HUES48 (cell line): ENCODE data around the gene SYNGR1.

ENCODE experiments used
- H3K27ac ChIP-seq: one replicate; pipeline ENCODE4 v1.7.0; 2013; ENCODE audit warnings: low read depth, low read length, inconsistent platforms
- H3K27me3 ChIP-seq: 2 replicates; pipeline ENCODE4 v1.6.1; 2013; ENCODE audit warnings: mild to moderate bottlenecking, low read length; ENCODE audit not compliant: control insufficient read depth, insufficient read depth
- H3K36me3 ChIP-seq: 2 replicates; pipeline ENCODE4 v1.6.1; 2013; ENCODE audit warnings: low read length; ENCODE audit not compliant: control insufficient read depth, insufficient read depth
- H3K4me1 ChIP-seq: 2 replicates; pipeline ENCODE4 v1.6.1; 2013; ENCODE audit warnings: mild to moderate bottlenecking, low read length; ENCODE audit not compliant: control insufficient read depth, insufficient read depth
- H3K4me3 ChIP-seq: 2 replicates; pipeline ENCODE4 v1.5.1; 2013; ENCODE audit warnings: mild to moderate bottlenecking, low read depth, low read length
- H3K9ac ChIP-seq: 2 replicates; pipeline ENCODE4 v1.6.1; 2013; ENCODE audit warnings: mild to moderate bottlenecking, low read depth, low read length, moderate library complexity
- H3K9me3 ChIP-seq: 2 replicates; pipeline ENCODE4 v1.6.1; 2013; ENCODE audit warnings: low read length; ENCODE audit not compliant: control insufficient read depth, insufficient read depth

Gene SYNGR1

DNA sequence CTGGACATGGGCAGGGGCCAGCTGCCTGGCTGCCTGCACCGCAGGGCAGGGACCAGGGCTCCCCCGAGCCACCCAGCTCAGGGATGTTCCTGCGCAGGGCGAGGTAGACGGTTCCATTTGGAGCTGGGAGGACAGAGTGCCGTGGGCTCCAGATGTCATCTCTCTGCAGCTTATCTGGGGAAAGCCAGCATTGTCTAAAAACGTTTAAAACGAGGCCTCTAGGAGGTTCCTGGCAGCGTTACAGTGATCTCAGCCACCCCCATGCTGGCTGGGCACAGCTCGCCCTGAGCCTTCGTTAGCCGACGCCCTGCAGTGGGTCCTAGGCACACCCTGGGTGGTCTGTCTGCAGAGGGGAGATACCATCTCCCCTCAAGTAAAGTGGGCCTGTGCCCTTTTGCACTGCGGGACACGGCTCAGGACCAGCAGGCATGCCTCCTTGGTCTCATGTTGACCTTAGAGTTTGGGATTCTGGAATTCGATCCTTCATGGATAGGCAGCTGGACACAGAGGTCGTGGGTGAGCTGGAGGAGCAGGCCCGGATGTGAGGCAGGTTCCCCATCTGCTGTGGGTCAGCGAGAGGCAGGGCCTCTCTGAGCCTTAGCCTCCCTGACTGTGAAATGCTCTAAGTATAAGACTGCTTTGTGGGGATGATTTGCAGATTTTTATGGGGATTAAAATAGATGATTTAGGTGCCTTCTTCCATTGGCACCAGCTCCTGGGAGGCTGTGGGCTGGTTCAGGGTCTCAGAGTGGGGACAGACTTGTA is 14.1 kb downstream of the SYNGR1 start:
- H3K4me3 ChIP-seq, result no peak overlapping the region
- no peaks in the 10 kb centered on the region for H3K27me3 ChIP-seq
- no peak overlapping the region for H3K9ac ChIP-seq
- no peaks in the 10 kb centered on the region for H3K9me3 ChIP-seq
- H3K4me1 ChIP-seq, result peaks cover 28% of the 10 kb centered on the region
- H3K36me3 ChIP-seq, result 0 out of 2 replicates have a peak, but pooled peaks cover 4% of the 10 kb centered on the region
- no peak overlapping the region for H3K27ac ChIP-seq

DNA sequence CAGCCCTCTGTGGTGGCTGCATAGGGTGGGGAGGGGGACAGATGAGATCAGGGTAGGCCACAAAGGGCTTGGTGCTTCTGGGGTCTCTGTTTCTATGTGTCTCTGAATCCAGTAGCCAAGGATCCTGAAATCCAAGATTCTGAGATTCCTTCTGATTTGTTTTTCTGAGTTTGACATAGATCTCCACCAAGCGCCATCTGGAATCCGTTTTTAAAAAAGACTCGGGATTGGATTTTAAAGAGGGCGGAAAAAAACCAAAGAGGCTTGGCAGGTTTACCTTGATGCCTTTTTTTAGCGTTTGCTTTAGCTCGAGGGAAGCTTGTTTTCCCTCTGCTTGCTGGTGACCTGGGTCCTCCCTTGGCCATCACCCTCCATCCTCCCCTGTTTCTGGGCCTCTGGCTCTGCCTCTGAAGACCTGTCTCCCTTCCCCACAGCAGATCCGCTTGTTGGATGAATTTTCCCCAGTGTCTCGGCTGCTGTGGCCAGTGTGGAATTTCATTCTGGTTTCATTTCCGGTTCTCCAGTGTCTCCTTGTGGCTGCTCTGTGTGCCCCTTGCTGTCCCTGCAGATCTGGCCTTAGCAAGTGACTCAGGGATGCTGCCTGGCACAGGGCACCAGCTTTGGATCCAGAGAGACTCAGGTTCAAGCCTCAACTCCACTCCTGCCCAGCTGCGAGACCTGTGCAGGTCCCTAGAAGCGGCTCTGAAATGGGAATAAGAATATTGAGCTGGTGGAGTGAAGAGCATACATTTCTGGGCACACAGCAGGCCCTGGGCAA is 15.1 kb downstream of the SYNGR1 start:
- H3K27me3 ChIP-seq, result no peaks in the 10 kb centered on the region
- H3K36me3 ChIP-seq, result 0 out of 2 replicates have a peak, but pooled peaks cover 4% of the 10 kb centered on the region
- no peak overlapping the region for H3K27ac ChIP-seq
- no peak overlapping the region for H3K9ac ChIP-seq
- peaks cover 28% of the 10 kb centered on the region for H3K4me1 ChIP-seq
- no peaks in the 10 kb centered on the region for H3K9me3 ChIP-seq
- H3K4me3 ChIP-seq, result no peak overlapping the region

DNA sequence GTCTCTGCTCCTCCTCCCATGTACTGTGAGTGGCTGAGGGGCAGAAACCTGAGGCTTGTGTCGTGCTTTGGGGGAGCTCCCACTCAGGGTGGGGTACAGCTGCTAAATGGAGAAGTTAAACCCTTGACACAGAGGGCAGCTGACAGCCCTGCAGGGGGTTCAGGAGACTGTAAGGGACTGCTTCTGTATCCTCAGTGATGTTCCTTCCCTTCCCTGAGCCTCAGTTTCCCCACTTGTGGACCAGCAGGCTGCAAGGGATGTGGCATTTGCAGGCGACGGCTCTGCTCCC is 15.6 kb downstream of the SYNGR1 start:
- H3K9ac ChIP-seq, result no peak overlapping the region
- H3K36me3 ChIP-seq, result 0 out of 2 replicates have a peak, but pooled peaks cover 4% of the 10 kb centered on the region
- H3K27me3 ChIP-seq, result no peaks in the 10 kb centered on the region
- H3K27ac ChIP-seq, result no peak overlapping the region
- H3K9me3 ChIP-seq, result no peaks in the 10 kb centered on the region
- peaks cover 24% of the 10 kb centered on the region for H3K4me1 ChIP-seq
- no peak overlapping the region for H3K4me3 ChIP-seq

DNA sequence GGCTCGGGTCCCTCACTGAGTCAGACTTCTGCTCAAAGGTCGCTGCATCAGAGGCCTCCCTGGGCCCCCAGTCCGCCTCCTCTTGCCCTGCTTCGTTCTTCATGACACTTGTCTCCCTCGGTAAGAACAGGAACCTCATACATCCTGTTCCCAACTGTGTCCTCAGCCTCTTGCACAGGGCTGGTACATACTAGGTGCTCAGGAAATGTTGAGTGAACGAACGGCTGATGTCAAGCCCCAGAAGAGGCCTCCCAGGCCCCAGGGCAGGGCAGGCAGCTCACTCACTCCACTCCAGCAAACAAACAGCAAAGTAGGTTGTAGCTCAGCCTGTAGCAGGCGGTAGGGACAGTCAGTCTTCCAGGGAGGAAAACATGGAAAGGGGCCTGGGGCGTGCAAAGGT is 17.2 kb downstream of the SYNGR1 start:
- Histone ChIP-seq H3K9me3 (no peaks in the 10 kb centered on the region), H3K27me3 (no peaks in the 10 kb centered on the region), H3K4me3 (no peak overlapping the region), H3K9ac (no peak overlapping the region), H3K4me1 (peaks cover 14% of the 10 kb centered on the region), H3K27ac (no peak overlapping the region), H3K36me3 (0 out of 2 replicates have a peak, but pooled peaks cover 4% of the 10 kb centered on the region)

DNA sequence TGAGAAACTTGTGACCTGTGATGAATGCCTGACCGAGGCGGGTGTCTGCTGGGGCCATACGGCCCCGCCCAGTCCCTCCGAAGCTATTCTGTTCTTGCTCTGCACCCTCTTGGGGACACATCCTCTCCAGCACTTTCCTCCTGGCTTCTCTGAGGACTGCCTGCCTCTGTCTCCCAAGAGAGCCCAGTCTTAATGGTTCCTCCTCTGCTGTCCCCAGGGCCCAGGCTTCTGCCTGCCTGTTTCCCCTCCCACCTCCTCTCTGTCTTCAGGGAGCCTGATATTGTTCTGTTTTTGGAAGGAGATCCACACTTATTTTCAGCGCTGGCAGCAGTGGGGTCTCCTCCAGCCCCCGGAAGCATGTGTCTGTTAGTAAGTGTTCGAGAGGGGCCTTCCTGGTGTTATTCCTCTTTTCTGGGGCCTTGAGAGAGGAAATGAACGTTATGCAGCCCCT is 18.7 kb downstream of the SYNGR1 start:
- Histone ChIP-seq H3K9ac (no peak overlapping the region), H3K27ac (no peak overlapping the region), H3K36me3 (0 out of 2 replicates have a peak, but pooled peaks cover 4% of the 10 kb centered on the region), H3K27me3 (no peaks in the 10 kb centered on the region), H3K4me1 (peaks cover 5% of the 10 kb centered on the region; the same call in 1 of the 2 replicates), H3K4me3 (no peak overlapping the region), H3K9me3 (no peaks in the 10 kb centered on the region)

DNA sequence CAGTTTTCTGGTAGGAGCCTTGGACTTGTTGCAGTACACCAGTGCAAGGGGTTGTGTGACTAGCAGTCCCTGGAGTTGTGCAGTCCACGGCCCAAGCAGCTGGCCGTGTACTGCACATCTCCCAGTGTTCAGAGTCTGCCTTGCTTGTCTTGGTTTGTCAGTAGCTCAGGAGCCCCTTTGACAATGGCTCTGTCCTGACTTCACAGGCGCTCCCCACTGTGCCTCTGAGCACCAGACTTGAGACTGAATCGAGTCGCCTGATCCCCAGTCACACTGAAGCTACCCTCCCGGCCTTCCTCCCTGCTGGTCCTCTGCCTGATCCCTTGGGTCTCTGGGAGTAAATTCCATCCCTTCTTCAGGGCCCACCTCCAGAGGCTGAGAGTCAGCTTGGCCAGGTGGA is 19.4 kb downstream of the SYNGR1 start:
- Histone ChIP-seq H3K27ac (no peak overlapping the region), H3K36me3 (0 out of 2 replicates have a peak, but pooled peaks cover 4% of the 10 kb centered on the region), H3K4me1 (0 out of 2 replicates have a peak, but pooled peaks cover 5% of the 10 kb centered on the region), H3K27me3 (no peaks in the 10 kb centered on the region), H3K4me3 (no peak overlapping the region), H3K9ac (no peak overlapping the region), H3K9me3 (no peaks in the 10 kb centered on the region)

DNA sequence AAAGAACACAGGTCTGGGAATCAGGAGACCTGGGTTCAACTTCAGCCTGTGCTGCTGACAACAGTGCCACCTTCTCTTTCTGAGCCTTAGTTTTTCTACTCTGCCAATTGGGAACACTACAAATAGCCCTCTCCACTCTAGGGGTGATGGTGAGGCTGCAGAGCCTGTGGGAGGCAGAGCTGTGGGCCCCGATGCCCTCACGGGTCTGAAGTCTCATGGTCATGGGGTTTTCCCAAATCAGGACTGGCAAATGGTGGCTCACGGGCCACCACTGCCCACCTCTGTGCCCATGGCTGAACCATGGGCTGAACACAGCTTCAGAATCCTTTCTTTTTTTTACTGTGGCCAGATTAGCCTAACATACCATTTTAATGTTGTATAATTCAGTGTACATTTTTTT is 19.8 kb downstream of the SYNGR1 start:
- no peak overlapping the region for H3K9ac ChIP-seq

DNA sequence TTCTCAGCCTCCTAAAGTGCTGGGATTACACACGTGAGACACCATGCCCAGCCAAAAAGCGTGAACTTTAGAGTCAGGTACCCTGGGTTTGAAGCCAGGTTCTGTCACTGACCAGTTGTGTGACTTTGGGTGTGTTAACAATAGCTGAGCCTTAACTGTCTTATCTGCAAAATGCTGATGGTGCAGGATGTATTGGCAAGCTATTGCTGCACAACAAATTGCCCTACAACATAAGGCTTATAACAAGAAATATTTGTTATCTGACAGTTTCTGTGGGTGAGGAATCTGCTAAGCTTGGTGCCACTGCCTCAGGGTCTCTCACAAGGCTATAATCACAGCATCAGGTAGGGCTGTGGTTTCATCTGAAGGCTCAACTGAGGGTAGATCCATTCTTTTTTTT is 21.9 kb downstream of the SYNGR1 start:
- Histone ChIP-seq H3K27me3 (no peaks in the 10 kb centered on the region), H3K4me3 (no peak overlapping the region), H3K9ac (no peak overlapping the region), H3K27ac (no peak overlapping the region), H3K9me3 (no peaks in the 10 kb centered on the region), H3K4me1 (no peaks in the 10 kb centered on the region), H3K36me3 (0 out of 2 replicates have a peak, but pooled peaks cover 4% of the 10 kb centered on the region)

More for the DNA sequence above, 19.8 kb downstream of the SYNGR1 start:
- 0 out of 2 replicates have a peak, but pooled peaks cover 4% of the 10 kb centered on the region for H3K36me3 ChIP-seq
- no peak overlapping the region for H3K27ac ChIP-seq
- no peaks in the 10 kb centered on the region for H3K27me3 ChIP-seq
- 0 out of 2 replicates have a peak, but pooled peaks cover 5% of the 10 kb centered on the region for H3K4me1 ChIP-seq
- H3K9me3 ChIP-seq, result no peaks in the 10 kb centered on the region
- no peak overlapping the region for H3K4me3 ChIP-seq

DNA sequence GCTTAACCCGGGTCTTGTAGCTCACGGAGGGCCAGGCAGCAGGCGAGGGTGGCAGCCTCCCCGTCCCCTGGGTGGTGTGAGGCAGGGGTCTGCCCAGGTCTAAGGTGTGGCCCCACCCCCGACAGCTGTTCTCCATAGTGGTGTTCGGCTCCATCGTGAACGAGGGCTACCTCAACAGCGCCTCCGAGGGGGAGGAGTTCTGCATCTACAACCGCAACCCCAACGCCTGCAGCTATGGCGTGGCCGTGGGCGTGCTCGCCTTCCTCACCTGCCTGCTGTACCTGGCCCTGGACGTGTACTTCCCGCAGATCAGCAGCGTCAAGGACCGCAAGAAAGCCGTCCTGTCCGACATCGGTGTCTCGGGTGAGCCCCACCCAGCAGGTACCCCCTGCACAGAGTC is 24.4 kb downstream of the SYNGR1 start:
- no peaks in the 10 kb centered on the region for H3K27me3 ChIP-seq
- H3K9me3 ChIP-seq, result no peaks in the 10 kb centered on the region
- H3K9ac ChIP-seq, result no peak overlapping the region
- H3K4me1 ChIP-seq, result no peaks in the 10 kb centered on the region
- peaks cover 6% of the 10 kb centered on the region; the same call in 1 of the 2 replicates for H3K36me3 ChIP-seq
- no peak overlapping the region for H3K4me3 ChIP-seq
- no peak overlapping the region for H3K27ac ChIP-seq

DNA sequence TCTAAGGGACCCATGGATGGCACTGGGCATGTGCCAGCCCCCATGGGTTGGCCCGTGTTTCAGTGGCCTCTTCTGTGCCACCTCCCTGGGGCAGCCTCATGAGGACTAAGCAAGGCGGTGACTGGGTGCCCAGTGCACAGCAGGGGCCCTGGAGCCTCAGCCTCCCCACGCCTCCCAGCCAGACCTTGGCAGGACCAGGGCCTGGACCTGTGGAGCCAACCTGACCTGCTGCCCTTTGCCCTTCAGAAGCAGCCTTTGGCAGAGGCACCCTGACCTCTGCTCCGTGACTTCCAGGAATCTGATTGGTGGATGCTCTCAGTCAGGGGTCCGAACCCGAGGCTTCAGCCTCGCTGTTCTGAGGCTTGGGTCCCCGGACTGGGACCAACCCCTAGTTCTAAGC is 25.0 kb downstream of the SYNGR1 start:
- no peak overlapping the region for H3K9ac ChIP-seq

DNA sequence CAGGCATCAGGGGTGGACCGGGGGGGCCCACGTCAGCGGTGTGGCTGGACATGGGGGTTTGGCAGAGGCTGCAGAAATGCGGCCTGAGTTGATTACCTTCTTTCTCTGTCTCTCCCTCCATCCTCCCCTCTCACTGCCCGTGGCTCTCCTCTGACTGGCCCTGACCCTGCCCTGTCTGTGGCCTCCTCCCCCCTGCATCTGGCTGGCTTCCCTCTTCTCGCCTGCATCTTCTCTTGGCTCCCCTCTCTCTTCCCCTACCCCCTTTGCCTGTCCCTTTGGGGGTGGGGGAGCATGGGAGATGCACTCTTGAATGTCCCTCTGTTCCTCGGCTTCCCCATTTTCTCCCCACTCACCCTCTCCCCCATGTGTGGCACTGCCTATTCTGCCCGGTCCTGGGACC is 25.9 kb downstream of the SYNGR1 start:
- Histone ChIP-seq H3K27ac (no peak overlapping the region), H3K4me3 (no peak overlapping the region), H3K4me1 (no peaks in the 10 kb centered on the region), H3K27me3 (no peaks in the 10 kb centered on the region), H3K9ac (no peak overlapping the region), H3K36me3 (peaks cover 6% of the 10 kb centered on the region; the same call in 1 of the 2 replicates), H3K9me3 (no peaks in the 10 kb centered on the region)

More for the DNA sequence above, 25.0 kb downstream of the SYNGR1 start:
- H3K27ac ChIP-seq, result no peak overlapping the region
- no peak overlapping the region for H3K4me3 ChIP-seq
- no peaks in the 10 kb centered on the region for H3K9me3 ChIP-seq
- no peaks in the 10 kb centered on the region for H3K4me1 ChIP-seq
- peaks cover 6% of the 10 kb centered on the region; the same call in 1 of the 2 replicates for H3K36me3 ChIP-seq
- no peaks in the 10 kb centered on the region for H3K27me3 ChIP-seq
